Activated CD4-positive, alpha-beta memory T cell treated with anti-CD3 and anti-CD28 coated beads, Interleukin-2, amount 10 ng/mL, durations not matched to agents 7 days and 5 days (primary cell): Measurements from ENCODE around the gene FBXW4. TPM values are rescaled to one million over a fixed set of nuclear protein-coding genes. Genes with fewer than 3 reads are reported as not detected.

Experiments used
- CTCF ChIA-PET: fragments of 350-600 bp; sonication (Branson Sonifier 250); formaldehyde crosslinking; loops from one replicate; lab custom pipeline; 2021; ENCODE audit warnings: antibody characterized with exemption, inconsistent platforms; lab: Charles Lee
- POLR2A ChIA-PET: fragments of 350-600 bp; sonication (Branson Sonifier 250); formaldehyde crosslinking; loops from one replicate; lab custom pipeline; 2021; ENCODE audit warnings: antibody characterized with exemption; lab: Charles Lee
- DNase-seq: peaks from one replicate; pipeline ENCODE4 v3.0.0-alpha.2; 2020
- H3K27ac Mint-ChIP-seq: one replicate; pipeline ENCODE4 v1.8.0; 2021; ENCODE audit warnings: mild to moderate bottlenecking, mixed read lengths
- H3K27me3 Mint-ChIP-seq: one replicate; pipeline ENCODE4 v1.8.0; 2021; ENCODE audit warnings: mixed read lengths
- H3K36me3 Mint-ChIP-seq: one replicate; pipeline ENCODE4 v1.8.0; 2021; ENCODE audit warnings: low read depth, mixed read lengths
- H3K4me1 Mint-ChIP-seq: one replicate; pipeline ENCODE4 v1.8.0; 2021; ENCODE audit warnings: mixed read lengths
- H3K4me3 Mint-ChIP-seq: one replicate; pipeline ENCODE4 v1.8.0; 2021; ENCODE audit warnings: mild to moderate bottlenecking, mixed read lengths
- H3K9me3 Mint-ChIP-seq: one replicate; pipeline ENCODE4 v1.8.0; 2021; ENCODE audit warnings: mixed read lengths
- total RNA-seq, 2 experiments: library from RNA; stranded (reverse); gene quantifications; one replicate each; pipeline ENCODE4 v1.2.3, GENCODE V29; 2021

FBXW4 gene
- total RNA-seq, 2 experiments from 2014 or later = 36.8 to 37.3 TPM

DNA sequence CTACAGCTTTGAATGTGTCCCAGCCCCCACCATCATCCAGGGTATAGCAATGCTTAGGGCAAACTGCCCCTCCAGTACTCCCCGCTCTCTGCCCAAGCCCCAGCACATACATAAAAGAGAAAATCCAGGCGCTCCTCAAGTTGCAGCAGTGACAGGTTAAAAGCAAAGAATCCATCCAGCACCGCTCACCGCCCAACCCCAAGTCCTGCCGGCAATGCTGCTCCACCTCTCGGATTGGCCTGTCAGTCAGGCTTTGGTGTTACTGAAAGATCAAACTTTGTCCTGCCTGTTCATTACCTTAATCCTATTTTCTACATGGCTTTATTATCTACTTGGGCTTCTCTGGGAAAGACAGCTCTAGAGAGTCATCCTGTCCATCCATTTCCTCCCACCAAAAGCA lies 75.0 kb downstream of the FBXW4 start:
- Mint-ChIP-seq H3K36me3 (peaks cover 13% of the 10 kb centered on the region), H3K4me1 (no peaks in the 10 kb centered on the region), H3K27me3 (no peaks in the 10 kb centered on the region), H3K27ac (no peak overlapping the region), H3K9me3 (no peaks in the 10 kb centered on the region), H3K4me3 (no peak overlapping the region)
- no peak for DNase-seq
- CTCF ChIA-PET = no interaction called here
- POLR2A ChIA-PET = no interaction called here

DNA sequence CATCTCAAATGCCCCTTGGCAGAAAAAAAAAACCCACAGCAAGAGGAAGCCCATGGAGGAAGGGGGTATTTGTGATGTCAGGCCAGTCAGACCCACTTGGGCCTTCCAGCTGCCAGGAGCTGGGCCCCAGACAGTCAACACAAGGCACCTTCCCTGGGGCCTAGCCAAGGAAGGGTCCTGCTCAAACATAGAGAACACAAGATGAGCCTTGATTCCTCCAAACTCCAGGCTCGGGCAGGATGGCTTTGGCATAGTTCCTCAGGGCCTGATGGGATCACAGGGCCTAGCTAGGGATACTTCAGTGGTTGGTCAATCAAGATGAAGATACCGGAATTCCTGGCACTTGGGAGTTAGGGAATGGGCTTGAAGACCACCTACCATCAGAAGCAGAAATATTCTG lies 76.1 kb downstream of the FBXW4 start:
- peaks cover 13% of the 10 kb centered on the region for H3K36me3 Mint-ChIP-seq
- H3K9me3 Mint-ChIP-seq = no peaks in the 10 kb centered on the region
- no peaks in the 10 kb centered on the region for H3K27me3 Mint-ChIP-seq
- H3K27ac Mint-ChIP-seq = no peak overlapping the region
- H3K4me3 Mint-ChIP-seq = no peak overlapping the region
- no peak for DNase-seq
- H3K4me1 Mint-ChIP-seq = no peaks in the 10 kb centered on the region
- POLR2A ChIA-PET = no interaction called here
- CTCF ChIA-PET = interaction anchor here (2.8 kb wide), 1 partner anchor 17 kb away, joined by 8 read pairs; no protein-coding TSS in a partner anchor

DNA sequence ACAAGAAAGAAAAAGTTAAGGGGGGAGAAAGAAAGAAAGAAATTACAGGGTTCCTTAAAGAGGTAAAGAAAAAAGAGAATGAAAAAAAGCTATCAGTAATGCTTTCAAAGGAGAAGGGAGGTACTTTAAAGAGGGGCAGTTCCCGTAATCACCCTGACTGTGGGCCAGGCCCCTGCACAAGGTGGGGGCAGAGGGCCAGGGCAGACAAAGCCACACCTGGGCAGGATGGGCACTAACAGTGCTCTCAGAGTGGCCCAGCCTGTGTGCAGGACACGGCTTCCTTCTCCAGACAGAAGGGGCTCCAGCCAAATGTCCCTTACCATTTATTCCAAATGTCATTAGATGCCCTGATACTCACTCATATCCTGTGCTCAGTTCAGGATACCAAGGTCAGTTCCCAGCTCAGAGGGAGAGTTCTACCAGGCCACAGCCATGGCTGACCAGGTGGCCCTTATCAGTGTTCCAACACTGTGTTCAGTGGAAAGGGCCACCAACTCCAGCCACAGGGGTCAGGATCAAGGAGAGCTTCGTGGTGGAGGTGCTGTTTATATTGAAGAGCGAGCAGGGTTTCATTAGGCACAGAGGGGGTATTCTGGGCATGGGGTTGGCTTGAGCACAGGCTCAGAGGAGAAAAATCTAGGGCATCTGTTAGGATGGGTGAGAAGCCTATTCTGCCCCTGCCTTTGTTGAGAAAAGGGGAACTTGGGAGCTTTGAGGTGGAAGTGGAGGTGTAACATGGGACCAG lies 77.0 kb downstream of the FBXW4 start:
- no peaks in the 10 kb centered on the region for H3K4me1 Mint-ChIP-seq
- POLR2A ChIA-PET = no interaction called here
- CTCF ChIA-PET = interaction anchor here (1.1 to 2.8 kb wide), 2 partner anchors 13 to 16 kb away, joined by 3 to 8 read pairs; no protein-coding TSS in a partner anchor
- no peaks in the 10 kb centered on the region for H3K9me3 Mint-ChIP-seq
- DNase-seq = no peak
- no peak overlapping the region for H3K4me3 Mint-ChIP-seq
- H3K36me3 Mint-ChIP-seq = peaks cover 10% of the 10 kb centered on the region
- H3K27ac Mint-ChIP-seq = no peak overlapping the region
- no peaks in the 10 kb centered on the region for H3K27me3 Mint-ChIP-seq

DNA sequence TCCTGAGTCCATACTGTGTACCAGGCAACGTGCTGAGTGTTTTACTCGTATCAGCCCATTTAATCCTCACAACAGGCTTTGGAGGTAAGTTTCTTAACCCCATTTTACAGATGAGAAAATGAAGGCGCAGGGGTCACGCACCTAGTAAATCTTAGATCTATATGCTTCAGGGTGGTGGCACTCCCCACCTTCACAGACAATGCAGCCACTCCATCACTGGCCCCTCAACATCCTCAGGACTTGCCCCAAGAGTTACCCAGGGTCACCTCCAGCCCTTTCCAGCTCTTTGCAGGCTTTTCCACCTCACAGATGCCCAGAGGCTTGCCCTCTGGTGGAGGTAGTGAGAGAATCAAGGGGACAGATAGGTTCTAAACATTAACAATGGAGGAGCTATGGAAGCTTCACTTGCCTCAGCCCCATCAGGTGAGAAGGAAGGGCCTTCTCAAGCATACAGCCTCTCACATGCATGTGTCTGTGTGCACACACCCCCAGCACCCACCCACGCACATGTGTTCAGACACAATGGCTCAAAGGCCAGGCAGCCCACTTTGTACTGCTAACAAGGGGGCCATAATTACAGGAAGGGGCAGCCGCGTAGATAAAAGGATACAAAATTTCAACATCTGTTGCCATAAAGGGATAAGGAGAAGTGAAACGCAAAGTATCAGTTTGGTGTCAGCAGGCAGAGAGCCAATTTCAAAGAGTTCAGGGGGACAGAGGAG lies 77.7 kb downstream of the FBXW4 start:
- Mint-ChIP-seq H3K36me3 (peaks cover 10% of the 10 kb centered on the region), H3K4me3 (no peak overlapping the region), H3K27me3 (no peaks in the 10 kb centered on the region), H3K9me3 (no peaks in the 10 kb centered on the region), H3K4me1 (no peaks in the 10 kb centered on the region), H3K27ac (no peak overlapping the region)
- ChIA-PET CTCF (interaction anchor here (1.1 to 2.8 kb wide), 2 partner anchors 13 to 15 kb away, joined by 3 to 8 read pairs; no protein-coding TSS in a partner anchor), POLR2A (no interaction called here)
- DNase-seq = no peak

DNA sequence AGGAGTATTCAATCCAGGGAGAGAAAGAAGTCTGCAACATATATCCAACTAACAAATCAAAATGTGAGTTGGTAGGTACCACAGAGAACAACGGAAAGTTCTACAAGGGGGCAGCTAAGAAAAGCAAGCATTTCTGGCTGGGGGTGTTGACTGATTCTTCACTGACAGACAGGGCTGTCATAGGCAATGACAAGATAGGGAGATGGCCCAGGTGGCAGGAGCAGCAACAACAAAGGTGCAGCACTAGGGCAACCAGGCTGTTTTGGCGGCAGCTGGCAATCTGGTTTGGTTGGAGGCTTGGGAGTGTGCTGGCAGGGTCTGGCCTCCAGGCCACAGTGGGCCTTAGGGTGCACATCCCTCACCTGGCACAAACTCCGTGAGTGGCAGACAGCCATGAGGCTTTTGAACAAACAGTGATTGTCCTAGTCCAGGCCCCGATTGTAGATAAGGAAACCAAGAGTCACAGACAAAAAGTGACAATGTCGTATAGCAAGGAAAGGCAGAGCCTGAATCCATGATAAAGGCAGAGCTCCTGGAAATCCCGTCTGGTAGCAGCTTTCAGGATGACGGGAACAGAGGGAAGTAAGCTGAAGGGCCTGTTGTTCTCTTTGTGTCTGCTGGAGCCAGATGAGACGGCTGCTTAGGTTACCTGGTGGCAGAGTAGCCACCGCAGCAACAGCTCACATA lies 78.4 kb downstream of the FBXW4 start:
- CTCF ChIA-PET = interaction anchor here (1.1 to 2.8 kb wide), 3 partner anchors 12 to 15 kb away, joined by 3 to 8 read pairs (median 4); no protein-coding TSS in a partner anchor
- no peak for DNase-seq
- Mint-ChIP-seq H3K27ac (no peak overlapping the region), H3K36me3 (peaks cover 8% of the 10 kb centered on the region), H3K9me3 (no peaks in the 10 kb centered on the region), H3K4me1 (peaks cover 3% of the 10 kb centered on the region), H3K27me3 (no peaks in the 10 kb centered on the region), H3K4me3 (no peak overlapping the region)
- POLR2A ChIA-PET = no interaction called here

DNA sequence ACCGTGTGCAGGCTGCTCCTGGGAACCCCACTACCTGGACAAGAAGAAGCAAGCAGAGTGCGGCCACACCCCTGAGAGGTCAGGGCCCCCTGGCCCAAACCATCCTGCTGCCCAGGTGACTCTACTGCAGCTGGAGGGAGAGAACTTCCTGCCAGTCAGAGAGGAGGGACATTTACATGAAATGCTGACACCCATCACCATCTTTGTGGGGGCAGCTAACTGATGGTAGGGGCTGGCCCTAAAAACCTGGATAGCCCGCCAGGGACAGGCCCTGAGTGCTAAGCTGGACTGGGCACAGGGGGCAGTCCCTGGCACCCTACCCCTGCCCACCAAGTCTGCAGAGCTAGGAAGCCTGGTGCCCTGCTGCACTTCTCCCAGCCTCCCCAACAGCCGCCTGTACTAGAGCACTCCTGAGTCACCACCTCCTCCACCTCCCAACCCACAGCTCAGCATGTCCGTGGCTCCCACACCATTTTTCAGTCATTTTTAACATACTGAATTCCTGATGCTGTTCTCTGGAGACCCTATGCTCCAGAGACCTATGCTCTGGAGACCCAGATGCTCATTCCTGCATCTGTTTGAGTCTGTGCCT lies 79.3 kb downstream of the FBXW4 start:
- no peak for DNase-seq
- Mint-ChIP-seq H3K36me3 (peaks cover 9% of the 10 kb centered on the region), H3K4me1 (peaks cover 9% of the 10 kb centered on the region), H3K27me3 (no peaks in the 10 kb centered on the region), H3K9me3 (no peaks in the 10 kb centered on the region), H3K4me3 (no peak overlapping the region), H3K27ac (no peak overlapping the region)
- CTCF ChIA-PET = interaction anchor here (1.3 kb wide), 1 partner anchor 13 kb away, joined by 4 read pairs; no protein-coding TSS in a partner anchor
- POLR2A ChIA-PET = no interaction called here

DNA sequence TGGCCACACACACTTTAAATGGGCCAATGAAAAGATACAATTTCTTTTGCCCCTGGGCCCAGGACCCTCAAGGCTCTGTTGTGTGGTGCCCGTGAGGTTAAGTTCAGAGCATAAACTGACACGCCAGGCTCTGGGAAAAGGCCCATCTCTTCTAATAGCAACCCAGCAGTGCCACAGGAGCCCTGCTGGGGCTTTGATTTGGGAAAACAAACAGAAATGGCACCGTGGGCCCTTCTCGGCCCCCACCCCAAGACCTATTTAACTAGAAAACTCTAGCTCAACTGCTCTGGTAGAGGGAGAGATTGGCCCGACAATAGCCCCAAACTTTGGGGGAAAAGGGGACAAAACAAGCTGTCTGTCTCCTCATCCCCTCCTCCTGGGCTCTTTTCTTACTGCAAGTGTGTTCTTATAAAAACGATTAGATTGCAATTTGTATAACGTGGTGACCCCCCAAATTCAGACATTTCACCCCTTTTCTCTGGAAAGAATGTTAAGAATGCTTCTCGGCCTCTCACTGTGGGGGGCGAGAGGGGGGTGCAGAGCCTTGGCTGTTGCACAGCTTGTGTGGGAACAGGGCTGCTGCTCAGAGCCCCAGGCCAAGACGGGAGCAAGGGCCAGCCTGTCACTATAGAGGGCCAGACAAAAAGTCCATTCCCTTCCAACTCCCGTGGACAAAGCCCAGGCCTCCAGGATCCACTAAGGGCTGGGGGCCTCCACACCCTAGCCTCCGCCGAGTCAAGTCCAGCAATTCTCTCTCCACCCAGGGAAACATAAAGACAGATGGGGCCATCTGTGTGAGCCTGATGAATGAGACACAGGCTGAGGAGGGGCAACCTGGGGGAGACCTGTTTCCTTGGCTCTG lies 80.1 kb downstream of the FBXW4 start:
- no peaks in the 10 kb centered on the region for H3K9me3 Mint-ChIP-seq
- no peaks in the 10 kb centered on the region for H3K27me3 Mint-ChIP-seq
- H3K4me1 Mint-ChIP-seq = peaks cover 9% of the 10 kb centered on the region
- ChIA-PET POLR2A (no interaction called here), CTCF (interaction anchor here (1.3 kb wide), 1 partner anchor 12 kb away, joined by 4 read pairs; no protein-coding TSS in a partner anchor)
- no peak for DNase-seq
- no peak overlapping the region for H3K4me3 Mint-ChIP-seq
- H3K36me3 Mint-ChIP-seq = peaks cover 14% of the 10 kb centered on the region
- H3K27ac Mint-ChIP-seq = no peak overlapping the region

DNA sequence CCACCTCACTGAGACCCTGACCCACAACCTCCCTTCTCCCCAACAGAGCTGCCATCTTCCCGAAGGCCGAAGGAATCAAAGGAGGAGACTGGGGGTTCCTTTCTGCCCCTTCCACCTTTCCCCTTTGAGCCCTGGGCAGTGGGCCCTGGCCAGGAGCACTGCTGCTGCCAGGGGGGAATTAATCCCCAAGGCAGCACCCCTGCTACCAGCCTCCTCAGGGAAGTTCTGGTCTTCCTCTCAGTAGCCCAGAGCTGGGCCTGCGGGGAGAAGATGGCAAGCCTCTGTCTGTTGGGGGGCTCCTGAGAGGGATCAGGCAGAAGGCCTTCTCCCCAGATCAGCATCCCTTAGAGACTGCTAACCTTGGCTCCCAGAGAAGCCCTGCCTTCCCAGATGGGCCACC lies 81.3 kb downstream of the FBXW4 start:
- no peak for DNase-seq
- H3K27ac Mint-ChIP-seq = no peak overlapping the region
- POLR2A ChIA-PET = no interaction called here

DNA sequence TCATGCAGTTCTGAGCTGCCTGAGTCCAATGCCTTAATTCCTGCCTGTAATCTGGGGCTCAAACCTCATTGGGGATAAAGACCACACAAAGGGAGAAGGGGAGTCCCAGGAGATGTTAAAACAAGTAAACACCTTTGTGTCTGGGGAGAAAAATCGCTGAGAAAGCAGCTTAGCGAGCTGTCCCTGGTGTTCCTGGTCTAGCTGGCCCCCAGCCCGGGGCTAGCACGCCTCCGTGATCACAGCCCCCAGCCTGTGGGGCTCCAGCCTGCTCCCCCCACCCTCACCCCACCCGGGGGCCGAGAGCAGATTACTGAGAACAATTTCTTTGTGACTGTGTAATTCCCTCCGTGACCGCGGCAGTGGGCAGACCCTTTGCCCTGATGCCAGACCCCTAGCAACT lies 82.1 kb downstream of the FBXW4 start:
- no peak overlapping the region for H3K4me3 Mint-ChIP-seq
- DNase-seq = no peak
- no peaks in the 10 kb centered on the region for H3K9me3 Mint-ChIP-seq
- H3K27ac Mint-ChIP-seq = no peak overlapping the region
- peaks cover 9% of the 10 kb centered on the region for H3K36me3 Mint-ChIP-seq
- ChIA-PET POLR2A (no interaction called here), CTCF (interaction anchor here (0.6 kb wide), 1 partner anchor 168 kb away, joined by 3 read pairs; no protein-coding TSS in a partner anchor)
- H3K27me3 Mint-ChIP-seq = no peaks in the 10 kb centered on the region
- peaks cover 9% of the 10 kb centered on the region for H3K4me1 Mint-ChIP-seq

More for the DNA sequence above, 81.3 kb downstream of the FBXW4 start:
- Mint-ChIP-seq H3K9me3 (no peaks in the 10 kb centered on the region), H3K27me3 (no peaks in the 10 kb centered on the region), H3K36me3 (peaks cover 14% of the 10 kb centered on the region), H3K4me1 (peaks cover 9% of the 10 kb centered on the region), H3K4me3 (no peak overlapping the region)
- CTCF ChIA-PET = no interaction called here

DNA sequence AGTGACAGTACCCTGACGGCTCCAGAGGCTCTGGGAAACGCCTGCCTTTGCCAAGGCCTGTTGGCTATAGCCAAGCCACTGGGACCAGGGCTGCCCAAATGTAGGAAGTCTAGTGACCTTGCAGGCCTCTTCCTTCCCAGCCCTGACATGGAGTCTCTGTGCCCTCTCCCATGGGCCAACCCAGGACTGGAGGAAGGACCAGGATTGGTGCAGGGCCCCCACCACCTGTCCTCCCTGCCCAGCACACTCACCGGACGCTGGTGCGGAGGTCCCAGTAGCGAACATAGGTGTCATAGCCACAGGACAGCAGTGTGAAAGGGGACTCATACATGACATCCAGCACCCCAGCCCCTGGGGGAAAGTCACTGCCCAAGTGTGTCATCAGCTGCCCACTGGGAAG lies 82.9 kb downstream of the FBXW4 start:
- H3K27ac Mint-ChIP-seq = no peak overlapping the region
- CTCF ChIA-PET = interaction anchor here (1.8 kb wide), 1 partner anchor 9 kb away, joined by 7 read pairs; no protein-coding TSS in a partner anchor
- H3K9me3 Mint-ChIP-seq = no peaks in the 10 kb centered on the region
- H3K27me3 Mint-ChIP-seq = no peaks in the 10 kb centered on the region
- H3K4me3 Mint-ChIP-seq = no peak overlapping the region
- no peak for DNase-seq
- POLR2A ChIA-PET = no interaction called here
- H3K36me3 Mint-ChIP-seq = peaks cover 9% of the 10 kb centered on the region
- H3K4me1 Mint-ChIP-seq = peaks cover 9% of the 10 kb centered on the region

DNA sequence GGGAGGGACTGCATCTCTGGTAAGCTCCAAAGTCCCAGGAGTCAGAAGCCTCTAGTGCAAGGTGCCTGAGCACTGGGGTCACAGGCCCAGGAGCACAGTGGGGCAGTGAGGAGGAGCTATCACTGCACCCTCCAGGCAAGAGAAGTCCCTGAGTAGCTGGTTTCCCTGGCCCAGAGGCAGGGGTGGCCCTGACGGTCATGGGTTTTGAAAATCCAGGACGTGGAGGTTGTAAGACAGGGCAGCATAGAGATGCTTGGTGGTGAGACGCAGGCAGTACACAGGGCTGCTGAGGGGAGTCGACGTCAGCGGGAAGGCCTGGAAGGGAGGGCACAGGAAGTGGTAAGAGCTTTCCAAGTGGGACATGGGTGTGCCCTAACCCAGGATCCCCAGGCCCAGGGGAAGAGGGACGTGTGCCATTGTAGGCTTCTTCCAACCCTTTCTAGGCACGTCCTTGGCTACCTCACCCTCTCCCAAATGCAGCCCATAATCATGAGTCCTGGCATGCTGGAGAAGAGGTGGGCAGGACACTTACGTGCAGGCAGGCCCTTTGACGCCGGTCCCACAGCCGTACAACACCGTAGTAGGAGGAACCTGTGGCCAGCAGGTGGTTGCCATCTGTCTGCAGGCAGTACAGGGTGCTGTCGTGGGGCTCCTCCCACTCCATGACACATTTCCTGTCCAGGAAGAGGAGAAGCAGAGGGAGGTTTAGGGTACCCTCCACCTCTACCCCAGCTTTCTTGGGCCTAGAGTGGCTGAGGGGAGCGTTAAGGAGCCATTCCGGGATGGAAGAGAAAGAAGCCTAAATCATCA lies 83.7 kb downstream of the FBXW4 start:
- ChIA-PET CTCF (interaction anchor here (1.0 to 1.8 kb wide), 2 partner anchors 8 to 170 kb away, joined by 4 to 7 read pairs; no protein-coding TSS in a partner anchor), POLR2A (no interaction called here)
- Mint-ChIP-seq H3K27ac (peak overlapping the region; percentile 65), H3K4me3 (no peak overlapping the region), H3K27me3 (no peaks in the 10 kb centered on the region), H3K4me1 (peaks cover 9% of the 10 kb centered on the region), H3K36me3 (peaks cover 12% of the 10 kb centered on the region), H3K9me3 (no peaks in the 10 kb centered on the region)
- peak; percentile 31 for DNase-seq
